Gastrocnemius medialis (tissue), 4 donors: ENCODE results near the gene CLASP1.

Experiments used
- CTCF ChIP-seq, 5 experiments: fragments of 450-650 bp in 3 of 5; fragments of 200-600 bp in 2 of 5; sonication (generic) in 2 of 5; IDR thresholded peaks in 4 of 5; conservative IDR thresholded peaks in 1 of 5; 1 replicate in 4 of 5; 2 replicates in 1 of 5; pipeline ENCODE4 v1.5.1; 2016 to 2019; ENCODE audit warnings: antibody characterized with exemption in 5 of 5, mild to moderate bottlenecking in 3 of 5, moderate library complexity in 3 of 5
- POLR2A ChIP-seq, 2 donors: fragments of 450-650 bp; IDR thresholded peaks; one replicate each; pipeline ENCODE4 v1.6.1; 2017; ENCODE audit warnings: antibody characterized with exemption in 2 of 2, mild to moderate bottlenecking in 2 of 2, moderate library complexity in 2 of 2

GRCh38 chr2:121506621-121507020 is 142.6 kb downstream of the CLASP1 start:
- TF ChIP-seq CTCF (IDR thresholded peaks at IDR 0.05 in 4 of 5, conservative IDR thresholded peaks at IDR 0.05 in 1 of 5) (no peak), POLR2A (IDR thresholded peaks at IDR 0.05) (no peak)
